Stomach (tissue), 19 donors: ENCODE data around the gene OR7D2. TPM values are rescaled to one million over a fixed set of nuclear protein-coding genes. Genes with fewer than 3 reads are reported as not detected.

Source experiments
- DNase-seq, 2 donors: peaks; one replicate each; pipeline versions ENCODE4 v3.0.0 to v3.0.0-alpha.2; 2013 to 2019
- H3K27ac ChIP-seq, 5 donors: fragments of 200-600 bp in 4 of 5; sonication (generic) in 4 of 5; one replicate each; pipeline ENCODE4 v1.5.1; 2013 to 2019; ENCODE audit warnings: mild to moderate bottlenecking in 1 of 5, moderate library complexity in 1 of 5
- H3K27me3 ChIP-seq, 3 donors: fragments of 200-600 bp; sonication (generic); one replicate each; pipeline ENCODE4 v1.5.1; 2017 to 2019; ENCODE audit warnings: mixed run types in 1 of 3
- H3K36me3 ChIP-seq, 4 donors: fragments of 200-600 bp; sonication (generic); 1 replicate in 3 of 4; 2 replicates in 1 of 4; pipeline ENCODE4 v1.5.1; 2016 to 2019
- H3K4me1 ChIP-seq, 4 donors: fragments of 200-600 bp; sonication (generic); one replicate each; pipeline ENCODE4 v1.5.1; 2016 to 2019
- H3K4me3 ChIP-seq, 4 donors: fragments of 200-600 bp; sonication (generic) in 3 of 4; one replicate each; pipeline ENCODE4 v1.5.1; 2016 to 2019; ENCODE audit warnings: mild to moderate bottlenecking in 1 of 4
- H3K9me3 ChIP-seq, 4 donors: fragments of 200-600 bp; sonication (generic); one replicate each; pipeline ENCODE4 v1.5.1; 2016 to 2019
- EP300 ChIP-seq: sonication (generic); formaldehyde crosslinking; IDR thresholded peaks from one replicate; pipeline ENCODE4 v1.6.1; 2017; ENCODE audit warnings: antibody characterized with exemption
- POLR2A ChIP-seq, 4 donors: fragments of 450-650 bp; IDR thresholded peaks; one replicate each; pipeline ENCODE4 v1.6.1; 2016; ENCODE audit warnings: antibody characterized with exemption in 4 of 4, control low read depth in 2 of 4, mild to moderate bottlenecking in 1 of 4, moderate library complexity in 1 of 4
- POLR2AphosphoS5 ChIP-seq, 3 donors: sonication (generic); formaldehyde crosslinking; IDR thresholded peaks; one replicate each; pipeline ENCODE4 v1.6.1; 2016; ENCODE audit warnings: antibody characterized with exemption in 3 of 3
- WGBS, 5 donors: extraction: QIAGEN DNeasy Blood & Tissue Kit in 3 of 5; methylation state at CpG; one replicate each; pipeline versions ENCODE4 v1.1.5 to v1.1.7; 2013 to 2018; 5-methylcytosine and 5-hydroxymethylcytosine counted together
- intact Hi-C: fragments of 100-400 bp; cut with DNase I; formaldehyde crosslinking; loops from one replicate; pipeline ENCODE4 v1.15.1; 2023; ENCODE audit warnings: low total_unique reads
- long read RNA-seq, 10 donors: transcript quantifications; one replicate each; lab custom pipeline, GENCODE V29; 2026
- polyA plus RNA-seq, 3 donors: library from polyadenylated mRNA; stranded (reverse); fragments of 200-250 nt; gene quantifications; one replicate each; pipeline ENCODE4 v1.2.3, GENCODE V29; 2013
- total RNA-seq, 5 donors: library from RNA; depleted of rRNA; stranded (reverse); fragments of >200 nt; gene quantifications; one replicate each; pipeline versions ENCODE4 v1.1.0 to v1.2.3, GENCODE V29; 2014 to 2016
- TF ChIP-seq, protein P1 (sequence below), 7 experiments: fragments of 450-650 bp in 4 of 7; fragments of 200-600 bp in 3 of 7; sonication (generic) in 3 of 7; IDR thresholded peaks; one replicate each; pipeline ENCODE4 v1.5.1; 2016 to 2019; ENCODE audit warnings: antibody characterized with exemption in 7 of 7, control low read depth in 2 of 7, mild to moderate bottlenecking in 1 of 7
- donor health status: healthy with polysubstance abuse.
- donor health status: Bipolar disorder and iron deficiency.
- donor health status: healthy.

Gene OR7D2
- total RNA-seq (10 to 100 TPM in 1 of 5 donors, under 1 TPM in 2, not detected in 2; 0.29 to 11.0 (median 0.55) TPM), polyA plus RNA-seq (under 1 TPM in 1 of 3 donors, not detected in 2; 0.05 TPM)
- long read RNA-seq, donor 1 = 0 reads
- long read RNA-seq, donor 2 = 0 reads
- long read RNA-seq, donor 3 = 0 reads
- long read RNA-seq, donor 4 = 0 reads
- long read RNA-seq, donor 5 = 0 reads
- long read RNA-seq, donor 6 = 0 reads
- long read RNA-seq, donor 7 = 0 reads
- long read RNA-seq, donor 8, partial matches to known transcripts = 0 of 3 reads
- long read RNA-seq, donor 8, other reads (novel, unspliced or antisense) = 0 of 3 reads
- long read RNA-seq, donor 9, partial matches to known transcripts = 0 of 1 reads
- long read RNA-seq, donor 9, other reads (novel, unspliced or antisense) = 0 of 1 reads
- long read RNA-seq, donor 10 = 0 reads

- no peak for TF ChIP-seq EP300
- TF ChIP-seq POLR2AphosphoS5 (IDR thresholded peaks at IDR 0.05) = no peak
- TF ChIP-seq POLR2A (IDR thresholded peaks at IDR 0.05) = no peak
- TF ChIP-seq, protein P1, sequence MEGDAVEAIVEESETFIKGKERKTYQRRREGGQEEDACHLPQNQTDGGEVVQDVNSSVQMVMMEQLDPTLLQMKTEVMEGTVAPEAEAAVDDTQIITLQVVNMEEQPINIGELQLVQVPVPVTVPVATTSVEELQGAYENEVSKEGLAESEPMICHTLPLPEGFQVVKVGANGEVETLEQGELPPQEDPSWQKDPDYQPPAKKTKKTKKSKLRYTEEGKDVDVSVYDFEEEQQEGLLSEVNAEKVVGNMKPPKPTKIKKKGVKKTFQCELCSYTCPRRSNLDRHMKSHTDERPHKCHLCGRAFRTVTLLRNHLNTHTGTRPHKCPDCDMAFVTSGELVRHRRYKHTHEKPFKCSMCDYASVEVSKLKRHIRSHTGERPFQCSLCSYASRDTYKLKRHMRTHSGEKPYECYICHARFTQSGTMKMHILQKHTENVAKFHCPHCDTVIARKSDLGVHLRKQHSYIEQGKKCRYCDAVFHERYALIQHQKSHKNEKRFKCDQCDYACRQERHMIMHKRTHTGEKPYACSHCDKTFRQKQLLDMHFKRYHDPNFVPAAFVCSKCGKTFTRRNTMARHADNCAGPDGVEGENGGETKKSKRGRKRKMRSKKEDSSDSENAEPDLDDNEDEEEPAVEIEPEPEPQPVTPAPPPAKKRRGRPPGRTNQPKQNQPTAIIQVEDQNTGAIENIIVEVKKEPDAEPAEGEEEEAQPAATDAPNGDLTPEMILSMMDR (IDR thresholded peaks at IDR 0.05) = no peak
- intact Hi-C loops = no loop called here
- no peaks in the 10 kb centered on the region for H3K36me3 ChIP-seq
- H3K4me1 ChIP-seq = no peaks in the 10 kb centered on the region
- H3K27ac ChIP-seq = no peak within 1 kb of the TSS
- no peak for DNase-seq
- WGBS, 5 donors = 59 to 78% (median 73%) methylated on average over 4 of the region's 4 CpGs
- peaks cover 0 to 9% (median 0%) of the 10 kb centered on the region in 4 donors for H3K9me3 ChIP-seq
- H3K27me3 ChIP-seq = no peaks in the 10 kb centered on the region
- H3K4me3 ChIP-seq = no peak within 1 kb of the TSS
These were observed at the start of gene OR7D2 for GRCh38 chr19:9178901-9179300. TSS of gene OR7D2 (plus strand) at chr19:9178979. CDS start at chr19:9185782, 6,803 bp downstream.

DNA sequence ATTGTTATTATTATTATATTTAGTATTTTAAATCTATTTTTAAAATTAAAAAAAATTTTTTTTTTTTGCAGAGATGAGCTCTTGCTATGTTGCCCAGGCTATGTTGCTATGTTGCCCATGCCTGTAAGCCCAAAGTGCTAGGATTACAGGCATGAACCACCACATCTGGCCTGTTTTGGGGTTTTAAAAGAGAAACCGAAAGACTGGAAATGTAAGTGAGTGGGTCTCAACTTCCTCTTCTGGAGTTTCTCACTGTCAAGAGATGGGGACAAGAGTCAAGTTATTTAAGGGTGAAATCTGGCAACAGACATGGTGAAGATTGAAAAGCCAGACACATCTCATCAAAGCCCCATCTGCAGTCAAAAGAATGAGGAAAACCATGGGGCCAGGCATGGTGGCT, 47.8 kb upstream of the OR7D2 start:
- TF ChIP-seq, protein P1 (IDR thresholded peaks at IDR 0.05) = no peak
- TF ChIP-seq EP300 (no peak), POLR2AphosphoS5 (IDR thresholded peaks at IDR 0.05) (no peak), POLR2A (IDR thresholded peaks at IDR 0.05) (no peak)
- peak in 1 of 2 donors; percentile 12 for DNase-seq
- WGBS, 5 donors = 39 to 85% (median 71%) methylated on average over 1 of the region's 1 CpG
- H3K4me3 ChIP-seq = no peak overlapping the region
- no peaks in the 10 kb centered on the region for H3K9me3 ChIP-seq
- H3K27me3 ChIP-seq = peaks cover 0 to 42% (median 5%) of the 10 kb centered on the region in 3 donors
- H3K4me1 ChIP-seq = no peaks in the 10 kb centered on the region
- H3K27ac ChIP-seq = no peak overlapping the region
- no peaks in the 10 kb centered on the region for H3K36me3 ChIP-seq
- intact Hi-C loops = no loop called here

- H3K9me3 ChIP-seq = no peaks in the 10 kb centered on the region
- intact Hi-C loops = no loop called here
- no peak overlapping the region for H3K4me3 ChIP-seq
- H3K36me3 ChIP-seq = no peaks in the 10 kb centered on the region
- DNase-seq = no peak
- H3K27me3 ChIP-seq = peaks cover 0 to 31% (median 5%) of the 10 kb centered on the region in 3 donors
- peaks cover 0 to 4% (median 0%) of the 10 kb centered on the region in 4 donors for H3K4me1 ChIP-seq
- H3K27ac ChIP-seq = no peak overlapping the region
- WGBS, 5 donors = 51 to 66% (median 64%) methylated on average over 5 of the region's 5 CpGs
- TF ChIP-seq, protein P1 (IDR thresholded peaks at IDR 0.05) = no peak
- TF ChIP-seq POLR2A (IDR thresholded peaks at IDR 0.05) = no peak
- TF ChIP-seq POLR2AphosphoS5 (IDR thresholded peaks at IDR 0.05) = no peak
- TF ChIP-seq EP300 = no peak
These were observed 46.4 kb upstream of the OR7D2 start for GRCh38 chr19:9132422-9132821.

- TF ChIP-seq, protein P1 (IDR thresholded peaks at IDR 0.05) = no peak
- TF ChIP-seq POLR2AphosphoS5 (IDR thresholded peaks at IDR 0.05) = no peak
- no peak for TF ChIP-seq EP300
- no peak for TF ChIP-seq POLR2A (IDR thresholded peaks at IDR 0.05)
- peaks cover 1 to 4% (median 3%) of the 10 kb centered on the region in 4 donors for H3K9me3 ChIP-seq
- WGBS, 5 donors = 27 to 32% (median 31%) methylated on average over 8 of the region's 8 CpGs
- H3K27me3 ChIP-seq = peaks cover 0 to 6% (median 5%) of the 10 kb centered on the region in 3 donors
- H3K4me1 ChIP-seq = peaks cover 8 to 34% (median 24%) of the 10 kb centered on the region in 4 donors
- H3K4me3 ChIP-seq = peak overlapping the region; percentile 71 to 85 (median 78)
- H3K27ac ChIP-seq = peak overlapping the region; percentile 78 to 93 (median 90)
- no peak for DNase-seq
- intact Hi-C loops = no loop called here
- peaks cover 0 to 5% (median 2%) of the 10 kb centered on the region in 4 donors for H3K36me3 ChIP-seq
These were observed 39.1 kb upstream of the OR7D2 start for GRCh38 chr19:9139609-9140158.
